ENCODE data around the gene MAPKAPK2.
A peak's percentile ranks its signal among the peaks of the same experiment; 100 is the strongest.

The MAPKAPK2 gene

DNA sequence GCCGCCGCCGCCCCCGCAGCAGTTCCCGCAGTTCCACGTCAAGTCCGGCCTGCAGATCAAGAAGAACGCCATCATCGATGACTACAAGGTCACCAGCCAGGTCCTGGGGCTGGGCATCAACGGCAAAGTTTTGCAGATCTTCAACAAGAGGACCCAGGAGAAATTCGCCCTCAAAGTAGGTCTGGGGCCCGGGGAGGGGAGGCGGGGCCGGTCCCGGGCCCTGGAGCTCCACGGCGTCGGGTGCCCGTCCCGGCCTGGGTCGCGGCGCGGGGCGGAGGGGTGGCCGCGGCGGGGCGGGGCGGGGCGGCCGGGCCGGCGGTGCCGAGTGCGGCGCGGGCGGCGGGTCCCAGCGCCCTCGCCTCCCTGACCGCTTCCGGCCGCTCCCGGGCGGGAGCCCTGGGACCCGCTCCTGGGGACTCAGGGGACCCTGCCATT lies 646 bp downstream of the MAPKAPK2 start:
- no peak for DNase-seq

DNA sequence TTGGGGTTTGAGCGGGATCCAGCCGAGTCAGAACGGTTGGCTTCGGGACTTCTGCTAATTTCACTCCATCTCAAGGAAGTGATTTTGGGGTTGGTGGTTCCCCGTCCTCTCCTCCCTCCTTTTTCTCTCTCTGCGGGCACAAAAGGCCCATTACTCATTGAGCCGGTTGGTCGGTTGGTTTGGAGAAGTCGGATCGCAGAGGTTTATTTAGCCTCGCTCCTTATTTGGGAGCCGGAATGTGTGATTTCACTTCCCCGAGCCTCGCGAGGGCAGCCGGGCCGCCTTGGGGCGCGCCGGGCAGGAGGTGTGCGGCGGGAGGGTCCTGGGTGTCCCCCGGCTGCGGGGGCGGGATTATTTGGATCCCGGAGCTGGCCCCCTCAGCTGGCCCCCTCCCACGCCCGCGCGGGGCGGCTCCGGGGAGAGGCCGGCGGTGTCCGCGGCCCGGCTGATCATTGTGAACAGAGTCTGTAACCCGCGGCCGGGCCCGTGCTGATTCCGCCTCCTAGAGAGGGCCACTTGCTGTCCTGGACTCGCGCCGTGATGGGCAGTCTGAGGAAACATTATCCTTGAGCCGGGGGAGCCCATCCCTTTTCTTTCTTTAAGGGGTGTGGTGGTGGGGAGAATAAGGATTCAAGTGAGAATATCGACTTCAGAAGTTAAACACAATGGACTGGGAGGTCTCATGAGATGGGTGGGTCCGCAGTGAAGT lies 1.2 kb downstream of the MAPKAPK2 start:
- no peak for DNase-seq

DNA sequence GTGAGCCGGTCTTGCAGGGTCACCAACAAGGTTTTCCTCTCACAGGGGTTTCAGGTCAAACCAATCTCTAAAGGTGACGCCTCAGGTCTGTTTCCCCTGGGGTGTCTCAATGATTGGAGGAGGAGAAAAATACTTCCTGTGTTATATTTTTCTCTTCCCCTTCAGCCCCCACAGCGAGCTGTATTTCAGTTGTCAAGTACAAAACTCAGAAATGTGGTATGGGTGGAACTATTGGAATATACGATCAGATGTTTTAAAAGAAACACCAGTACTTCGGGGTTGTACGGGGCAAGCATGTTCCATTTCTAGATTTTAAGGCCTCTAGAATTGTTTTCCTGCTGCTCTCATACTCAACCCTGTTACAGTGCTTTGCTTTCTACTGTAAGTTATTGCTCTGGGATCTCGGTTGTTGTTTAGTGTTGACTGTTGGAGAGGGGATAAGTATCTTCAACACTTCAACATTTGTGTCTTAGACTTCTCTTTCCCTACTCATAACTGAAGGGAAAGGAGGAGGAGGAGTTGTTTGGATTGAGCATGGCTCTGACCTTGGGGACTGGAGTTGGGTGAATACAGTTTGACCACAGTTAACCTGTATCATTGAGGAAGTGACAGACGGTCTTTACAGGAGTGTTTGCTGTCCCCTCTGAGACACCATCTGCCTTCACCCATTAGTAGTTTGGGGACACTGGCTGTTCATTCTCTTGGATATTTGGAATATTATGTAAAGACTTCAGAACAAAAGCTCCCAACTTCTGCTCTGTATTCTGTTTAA lies 2.0 kb downstream of the MAPKAPK2 start:
- no peak for DNase-seq

DNA sequence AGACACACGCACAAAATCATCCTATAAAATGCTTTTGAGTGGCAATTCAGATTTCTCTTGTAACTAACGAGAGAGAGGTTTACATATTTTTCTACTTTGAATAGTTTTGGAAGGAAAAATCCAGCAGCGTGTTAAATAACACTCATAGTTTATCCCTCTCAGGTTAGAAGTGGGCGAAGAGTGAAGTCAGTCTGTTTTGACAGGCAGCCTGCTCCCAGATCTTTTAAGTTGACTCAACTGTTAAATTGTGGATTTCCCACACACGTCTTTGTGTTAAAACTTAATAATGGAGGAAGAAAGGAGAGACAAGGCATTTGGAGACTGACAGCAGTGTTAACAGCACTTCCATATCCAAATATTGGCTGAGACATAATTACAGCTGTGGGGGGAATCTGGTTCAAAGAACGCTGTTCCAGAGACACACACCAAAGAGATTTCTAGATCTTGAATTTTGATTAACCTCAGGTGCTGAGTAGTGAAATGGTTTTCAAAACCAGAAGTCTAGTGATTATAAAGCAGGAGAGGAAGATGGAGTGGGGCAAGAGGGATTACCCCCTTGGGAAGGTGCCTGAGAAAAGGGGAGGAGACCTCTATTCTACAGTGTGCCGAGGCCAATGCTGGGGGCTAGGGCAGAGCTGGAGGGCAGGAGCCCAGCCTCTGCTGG lies 2.7 kb downstream of the MAPKAPK2 start:
- no peak for DNase-seq

DNA sequence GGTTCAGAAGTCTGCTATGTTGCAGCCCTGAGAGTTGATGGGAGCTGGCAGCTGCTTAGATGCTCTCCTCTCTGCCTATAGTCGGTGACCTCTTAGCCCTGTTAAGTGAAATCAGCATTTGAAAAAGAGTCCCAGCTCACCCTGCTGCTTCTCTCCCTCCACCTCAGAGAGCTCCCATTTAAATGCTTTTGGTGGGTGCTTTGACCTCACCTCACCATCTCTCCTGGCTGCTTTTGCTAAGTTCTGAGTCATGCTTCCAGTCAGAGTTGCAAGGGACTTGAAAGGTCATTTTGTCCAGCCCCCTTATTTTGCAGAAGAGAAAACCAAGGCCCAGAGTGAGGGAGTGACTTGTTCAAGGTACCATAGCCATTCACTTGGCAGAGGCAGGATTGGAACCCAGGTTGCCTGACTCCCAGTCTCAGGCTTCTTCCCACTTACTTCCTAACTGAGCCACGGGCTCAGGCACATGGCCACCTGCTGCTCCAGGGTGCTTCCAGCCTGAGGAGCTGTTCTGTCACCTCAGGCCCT lies 3.3 kb downstream of the MAPKAPK2 start:
- no peak for DNase-seq

DNA sequence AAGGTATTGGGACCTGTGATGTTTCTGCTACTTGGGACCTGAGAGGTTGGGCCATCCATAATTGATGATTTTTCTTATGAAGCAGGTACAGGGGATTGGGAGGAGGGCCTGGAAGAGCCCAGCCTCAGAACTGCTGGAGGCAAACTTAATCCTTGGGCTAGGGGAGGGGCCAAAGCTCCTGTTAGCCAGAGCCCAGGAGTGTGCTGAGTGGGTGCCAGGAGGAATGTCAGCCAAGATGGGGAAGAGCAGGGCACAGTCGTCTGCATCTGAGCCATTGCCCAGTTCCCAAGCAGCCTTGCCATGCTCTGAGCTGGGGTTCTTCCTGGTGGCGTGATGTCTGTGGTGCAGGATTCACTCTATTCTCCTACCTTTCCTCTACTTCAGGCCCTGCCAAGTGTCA lies 5.8 kb downstream of the MAPKAPK2 start:
- DNase-seq, result no peak

DNA sequence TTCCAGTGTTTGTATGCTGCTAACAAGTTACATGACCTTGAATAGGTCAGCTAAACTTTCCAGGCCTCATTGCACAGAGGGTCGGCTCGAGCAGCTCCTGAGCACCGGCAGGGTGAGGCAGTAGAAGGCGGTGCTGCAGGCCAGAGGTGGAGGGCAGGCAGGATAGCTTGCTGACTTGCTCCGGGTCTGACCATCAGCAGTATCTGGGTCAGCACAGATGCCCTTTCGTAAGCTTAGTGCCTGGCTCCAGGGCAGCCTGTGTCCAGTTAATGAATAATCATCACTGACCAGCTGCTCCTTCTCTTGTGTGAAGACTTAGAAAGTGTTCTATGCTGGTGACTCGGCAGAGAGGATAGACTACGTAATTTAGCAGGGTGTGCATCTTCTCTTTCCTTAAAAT lies 6.9 kb downstream of the MAPKAPK2 start:
- DNase-seq, result no peak

DNA sequence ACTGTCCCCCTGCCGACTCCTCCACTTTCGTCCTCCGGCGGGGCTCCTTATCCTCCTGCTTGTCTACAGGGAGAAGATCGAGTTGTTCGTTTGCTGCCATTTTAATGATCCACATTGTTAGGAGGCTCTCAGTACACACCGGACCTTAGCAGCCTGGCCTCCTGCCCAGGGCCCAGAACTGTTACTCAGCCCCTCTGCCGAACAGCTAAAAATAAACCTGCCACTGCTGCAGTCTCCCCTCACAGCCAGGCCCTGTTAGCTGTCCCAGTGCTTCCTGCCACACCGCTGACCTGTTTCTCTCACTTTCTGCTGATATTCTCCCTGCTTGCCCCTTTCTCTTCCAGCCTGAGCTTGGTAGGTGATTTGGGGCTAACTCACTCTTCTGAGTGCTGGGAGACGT lies 8.3 kb downstream of the MAPKAPK2 start:
- no peak for DNase-seq

DNA sequence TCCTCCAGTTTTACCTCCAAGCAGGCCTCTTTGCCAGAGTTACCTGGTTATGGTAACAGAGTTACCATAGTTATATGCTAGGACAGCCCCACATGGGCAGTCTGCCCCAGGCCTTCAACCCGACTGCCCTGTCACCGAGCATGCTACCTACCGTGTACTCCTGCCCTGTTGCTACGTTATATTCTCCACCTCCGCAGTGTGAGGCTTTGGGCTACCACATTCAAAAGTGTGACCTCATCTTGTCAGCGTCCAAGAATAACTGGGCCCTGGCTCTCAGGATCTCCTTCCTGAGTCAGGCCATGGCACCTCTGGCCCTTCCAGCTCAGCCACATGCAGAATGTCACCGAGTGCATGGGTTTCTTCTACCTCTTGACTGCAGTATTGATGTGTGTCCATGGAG lies 8.9 kb downstream of the MAPKAPK2 start:
- no peak for DNase-seq

DNA sequence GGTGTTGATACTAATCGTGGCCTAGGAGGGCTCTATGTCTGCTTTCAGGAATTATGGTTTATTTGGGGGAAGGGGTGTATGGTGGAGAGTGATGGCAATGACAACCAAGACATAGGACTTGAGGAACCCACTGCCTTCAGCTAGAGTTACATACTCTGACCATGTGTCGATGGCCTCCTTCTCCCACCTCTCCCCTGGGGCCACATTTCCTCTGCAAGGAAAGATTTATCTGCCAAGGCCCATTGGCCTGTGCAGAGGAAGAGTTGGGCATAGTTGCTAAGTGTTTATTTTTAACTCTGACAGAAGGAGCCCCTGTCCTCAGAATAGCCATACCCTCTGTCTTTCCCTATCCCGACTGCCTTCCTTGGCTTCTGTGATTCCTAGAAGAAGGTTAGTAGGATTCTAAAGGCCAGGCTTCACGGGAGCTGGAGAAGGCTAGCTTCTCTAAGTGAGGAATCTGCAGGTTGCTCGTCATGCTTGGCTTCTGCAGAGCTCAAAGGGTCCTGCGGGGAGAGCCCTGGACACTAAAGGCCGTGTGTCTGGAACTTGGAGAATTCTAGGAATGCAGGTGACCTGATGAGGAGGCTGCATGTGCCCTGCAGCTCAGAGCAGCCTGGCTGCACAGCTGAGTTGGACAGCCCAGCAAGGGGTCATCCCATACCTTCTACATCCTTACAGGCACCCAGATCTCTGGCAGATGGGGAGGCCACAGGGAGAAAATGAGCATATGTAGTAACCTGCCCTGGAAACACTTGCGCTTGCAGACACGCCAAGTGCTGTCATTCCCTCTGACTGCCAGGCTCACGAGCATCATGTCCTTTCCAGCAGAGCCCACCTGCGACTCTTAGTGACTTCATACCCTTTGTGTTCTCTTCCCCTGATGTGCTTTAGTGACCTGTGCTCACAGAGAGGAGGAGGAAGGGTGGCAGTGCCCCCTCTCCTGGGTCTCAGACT lies 9.7 kb downstream of the MAPKAPK2 start:
- DNase-seq, result no peak

DNA sequence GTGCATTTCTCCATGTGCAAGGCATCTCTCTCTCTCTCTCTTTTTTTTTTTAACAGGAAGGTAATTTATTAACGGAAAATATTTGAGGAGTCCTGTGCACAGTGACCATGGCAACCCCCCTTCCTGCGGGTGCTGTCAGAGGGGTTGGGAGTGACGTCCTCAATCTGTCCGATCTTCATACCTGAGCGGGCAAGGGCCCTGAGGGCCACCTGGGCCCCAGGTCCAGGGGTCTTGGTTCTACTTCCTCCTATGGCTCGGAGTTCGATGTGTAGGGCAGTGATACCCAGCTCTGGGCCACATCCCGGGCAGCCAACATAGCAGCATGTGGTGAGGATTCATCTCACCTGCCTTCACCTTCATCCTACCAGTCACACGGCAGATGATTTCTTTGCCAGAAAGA lies 11.0 kb downstream of the MAPKAPK2 start:
- no peak for DNase-seq

DNA sequence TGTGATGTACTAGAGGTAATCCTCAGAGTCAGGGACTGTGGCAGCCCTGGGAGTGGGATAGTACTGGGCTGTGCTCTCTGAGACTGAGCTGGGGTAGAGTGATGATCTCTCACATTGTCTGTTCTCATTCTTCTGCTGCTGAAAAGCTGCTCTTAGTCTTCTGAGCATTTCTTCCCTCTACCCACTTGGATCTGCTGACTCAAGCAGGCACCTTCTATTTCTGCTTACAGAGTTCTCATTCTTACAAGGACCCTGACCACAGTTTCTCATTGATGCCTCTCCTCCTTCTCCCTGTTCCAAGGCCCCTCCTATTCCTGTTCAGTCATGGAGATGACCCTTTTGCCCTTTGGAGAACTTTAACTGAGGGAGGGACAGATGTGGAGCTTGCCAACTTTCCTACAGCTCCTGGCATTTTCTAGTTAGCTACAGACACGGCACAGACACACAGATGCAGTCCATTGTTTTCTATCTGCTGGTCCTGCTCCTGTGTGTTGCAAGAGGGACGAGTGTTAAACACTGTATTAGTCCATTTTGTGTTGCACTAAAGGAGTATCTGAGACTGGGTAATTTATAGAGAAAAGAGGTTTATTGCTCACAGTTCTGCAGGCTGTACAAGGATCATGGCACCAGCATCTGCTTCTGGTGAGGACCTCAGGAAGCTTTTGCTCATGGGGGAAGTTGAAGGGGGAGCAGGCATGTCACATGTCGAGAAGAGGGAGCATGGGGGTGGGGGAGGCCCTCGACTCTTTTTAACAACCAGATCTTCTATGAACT lies 12.3 kb downstream of the MAPKAPK2 start:
- no peak for DNase-seq

DNA sequence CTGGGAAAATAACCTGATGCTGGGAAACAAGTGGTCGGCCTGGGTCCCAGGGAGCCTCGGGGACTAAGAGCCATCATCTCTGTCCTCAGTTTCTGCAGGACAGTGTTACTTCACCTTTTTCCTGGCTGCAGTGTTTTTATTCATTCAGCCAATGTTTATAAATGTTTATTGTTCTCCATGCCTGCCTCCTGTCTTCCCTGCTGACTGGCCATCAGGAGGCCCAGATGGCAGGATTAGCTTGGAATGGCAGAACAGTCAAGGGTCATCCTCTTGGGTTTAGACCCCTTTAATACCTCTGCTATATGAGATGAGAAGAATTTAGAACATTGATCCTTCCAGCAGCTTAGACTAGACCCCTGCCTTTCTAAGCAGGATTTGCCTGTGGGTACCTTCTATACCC lies 13.3 kb downstream of the MAPKAPK2 start:
- no peak for DNase-seq

DNA sequence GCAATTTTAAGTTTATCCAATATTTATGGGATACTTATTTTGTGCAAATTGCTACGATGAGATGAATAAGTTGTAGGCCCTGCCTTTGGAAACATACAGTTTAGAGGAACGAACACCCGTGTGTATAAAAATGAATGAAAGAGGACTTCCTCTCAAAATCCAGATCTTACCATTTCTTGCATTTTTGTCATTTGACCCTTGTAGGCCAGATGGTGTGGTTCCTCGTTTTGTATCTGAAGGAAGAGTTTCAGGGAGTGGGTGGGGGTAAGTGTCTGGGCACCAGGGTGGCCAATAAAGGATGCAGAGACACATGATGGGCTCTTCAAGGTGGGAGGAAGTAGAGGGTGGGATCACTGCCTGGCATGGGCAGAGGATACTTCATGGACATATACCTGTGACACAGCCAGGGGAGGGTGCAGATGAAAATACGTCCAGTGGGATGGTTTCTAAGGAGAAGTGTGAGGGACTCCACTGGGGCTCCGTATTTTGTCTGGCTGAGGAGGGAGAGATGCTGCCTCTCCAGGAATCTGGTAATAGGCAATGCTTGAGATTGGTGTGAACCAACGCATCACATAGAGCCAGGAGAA lies 14.4 kb downstream of the MAPKAPK2 start:
- DNase-seq, result no peak

DNA sequence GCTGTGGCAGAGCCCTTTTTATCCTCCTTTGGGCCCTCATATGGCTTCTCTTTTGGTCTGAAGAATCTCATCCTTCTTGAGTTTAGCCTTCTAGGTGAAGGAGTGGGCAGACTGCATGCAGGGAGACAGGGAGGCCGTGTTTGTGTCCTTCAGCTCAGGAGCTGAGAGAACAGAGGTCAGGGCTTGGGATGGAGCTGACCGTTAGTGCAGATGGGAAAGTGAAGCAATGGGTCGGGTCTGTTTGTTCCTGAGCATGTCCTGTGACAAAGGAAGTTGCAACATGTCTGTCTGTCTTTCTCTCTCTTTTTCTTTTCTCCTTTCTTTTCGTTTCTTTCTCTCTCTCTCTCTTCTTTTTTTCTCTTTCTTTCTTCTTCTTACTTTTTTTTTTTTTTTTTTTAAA lies 14.9 kb downstream of the MAPKAPK2 start:
- DNase-seq, result no peak

DNA sequence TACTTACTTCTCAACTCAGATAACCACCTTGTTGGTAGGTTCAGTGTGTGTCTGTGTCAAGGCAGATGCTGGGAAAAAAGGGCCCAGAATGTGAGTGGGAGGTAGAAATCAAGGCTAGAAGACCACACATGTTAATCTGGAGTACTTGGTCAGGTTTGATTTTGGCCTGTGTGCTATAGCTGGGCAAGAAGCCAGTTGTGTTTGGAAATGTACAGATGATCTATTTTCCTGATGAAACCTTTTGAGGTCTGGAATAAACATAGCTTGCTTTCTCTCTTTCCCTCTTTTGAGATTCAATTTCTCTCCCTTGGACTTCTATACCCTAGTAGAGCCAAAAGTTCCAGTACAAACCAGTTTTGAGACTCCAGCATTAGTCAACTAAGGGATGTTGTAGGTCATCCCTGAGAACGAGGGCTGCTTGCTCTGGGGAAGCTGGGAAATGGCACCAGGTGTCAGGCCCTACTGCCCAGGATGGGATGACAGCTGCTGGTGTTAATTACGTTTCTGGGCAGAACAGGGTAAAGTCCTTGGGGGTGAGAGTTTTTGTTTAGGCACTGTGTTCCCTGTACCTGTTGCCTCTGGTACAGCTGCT lies 15.8 kb downstream of the MAPKAPK2 start:
- no peak for DNase-seq

DNA sequence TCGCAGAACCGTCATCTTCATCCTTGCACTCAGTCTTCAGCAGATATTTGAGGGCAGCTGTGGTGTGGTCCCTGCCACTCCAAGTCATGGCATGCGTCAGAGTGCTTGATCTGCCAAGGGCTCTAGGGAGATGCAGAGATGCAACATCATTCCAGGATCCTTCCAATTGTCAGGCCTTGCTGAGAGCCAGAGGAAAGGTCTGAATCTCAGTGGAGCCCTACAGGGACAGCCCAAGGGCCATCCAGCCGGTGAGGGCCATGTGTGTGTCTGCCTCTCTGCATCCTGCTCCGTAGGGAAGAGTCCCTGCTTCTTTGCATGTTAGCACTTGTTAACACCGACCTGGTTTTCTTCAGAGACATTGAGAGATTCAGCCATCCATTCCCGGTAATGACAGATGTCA lies 17.6 kb downstream of the MAPKAPK2 start:
- DNase-seq, result no peak

DNA sequence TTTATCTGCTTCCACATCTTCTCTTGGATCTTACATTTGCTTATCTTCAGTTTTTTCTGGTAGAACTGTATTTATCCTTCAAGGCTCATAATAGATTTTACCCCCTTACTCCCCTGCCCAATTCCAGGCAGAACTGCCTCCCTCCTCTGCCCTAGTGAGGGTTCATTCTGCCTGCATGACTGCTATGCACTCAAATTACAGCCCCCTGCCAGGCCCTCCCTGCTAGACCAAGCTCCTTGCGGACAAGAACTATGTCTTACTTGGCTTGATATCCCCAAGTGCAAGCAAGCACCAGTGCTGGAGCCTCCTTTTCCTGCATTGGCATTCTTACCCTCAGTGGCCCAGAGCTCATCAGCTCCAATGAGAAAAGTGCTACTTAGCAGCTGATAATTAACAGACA lies 18.1 kb downstream of the MAPKAPK2 start:
- DNase-seq, result no peak

DNA sequence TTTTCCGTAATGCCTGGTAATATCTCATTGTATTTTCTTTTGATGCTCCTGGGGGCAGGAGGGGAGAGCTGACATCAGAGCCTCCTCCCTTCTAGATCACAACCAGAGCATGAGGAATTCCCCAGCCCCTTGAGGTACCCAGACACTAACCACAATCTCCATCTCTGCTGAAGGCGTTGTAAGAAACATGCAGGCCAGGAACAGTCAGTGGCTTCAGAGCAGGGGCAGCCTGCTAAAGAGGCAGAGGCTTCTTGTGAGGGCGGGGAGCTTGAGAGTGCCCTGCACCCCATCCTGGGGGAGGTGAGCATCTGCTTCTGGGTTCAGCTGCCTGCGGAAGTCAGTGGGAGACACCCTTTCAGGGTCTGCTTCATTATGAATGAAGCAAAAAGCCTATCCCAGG lies 19.0 kb downstream of the MAPKAPK2 start:
- no peak for DNase-seq

DNA sequence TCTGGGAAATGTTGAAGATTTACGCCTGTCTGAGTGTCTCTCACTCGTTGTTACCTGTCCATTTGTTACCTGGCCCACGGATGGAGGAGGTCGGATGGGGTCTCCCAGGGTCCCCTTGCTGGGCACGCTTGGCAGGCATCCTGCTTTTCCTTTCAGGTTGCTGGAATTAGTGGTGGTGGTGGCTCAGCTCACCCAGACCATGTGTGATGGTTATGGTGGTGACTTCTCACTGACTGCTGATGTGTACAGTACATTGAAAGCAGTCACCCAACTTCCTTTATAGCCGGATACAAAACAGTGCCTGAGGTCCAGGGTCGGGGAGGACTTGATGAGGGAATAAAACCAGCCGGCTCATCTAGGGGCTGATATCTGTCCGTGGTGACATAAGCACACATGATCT lies 19.5 kb downstream of the MAPKAPK2 start:
- DNase-seq, result no peak

DNA sequence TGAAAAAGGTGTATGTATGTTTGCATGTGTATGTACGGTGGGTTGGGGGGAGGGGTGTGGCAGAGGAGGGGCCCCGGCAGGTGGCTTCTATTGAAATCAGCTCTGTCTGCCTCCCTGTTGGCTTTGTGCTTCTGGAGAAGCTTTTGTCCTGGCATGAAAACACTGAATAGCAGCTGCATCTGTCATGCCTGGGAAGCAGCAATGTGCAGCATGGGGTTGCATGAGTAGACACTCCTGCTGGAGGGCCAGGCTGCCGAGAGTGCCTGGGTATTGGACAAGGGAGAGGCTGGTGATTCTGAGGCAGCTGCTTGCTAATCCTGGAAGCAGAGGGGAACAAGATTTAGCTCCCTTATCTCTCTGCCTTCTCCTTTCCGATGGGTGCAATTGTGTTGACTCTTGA lies 20.5 kb downstream of the MAPKAPK2 start:
- DNase-seq, result peak; percentile 16
